Prostate gland (tissue), 2 donors: ENCODE data around the gene BPIFB1. TPM values are rescaled to one million over a fixed set of nuclear protein-coding genes. Genes with fewer than 3 reads are reported as not detected.

Experiments
- DNase-seq: peaks from one replicate; pipeline ENCODE4 v3.0.0-alpha.2; 2019; ENCODE audit warnings: low spot score
- H3K27ac ChIP-seq, 2 donors: fragments of 200-600 bp; sonication (generic); 2 replicates each; pipeline ENCODE4 v1.5.1; 2017 to 2019
- H3K27me3 ChIP-seq: fragments of 200-600 bp; sonication (generic); replicated peaks from 2 replicates; pipeline ENCODE4 v1.5.1; 2019; ENCODE audit not compliant: insufficient read depth
- H3K36me3 ChIP-seq, 2 donors: fragments of 200-600 bp; sonication (generic); 1 replicate in 1 of 2; 2 replicates in 1 of 2; pipeline versions ENCODE4 v1.5.1 to v1.8.1; 2017 to 2019
- H3K4me1 ChIP-seq: fragments of 200-600 bp; sonication (generic); replicated peaks from 2 replicates; pipeline ENCODE4 v1.5.1; 2019
- H3K4me3 ChIP-seq, 2 donors: fragments of 200-600 bp; sonication (generic); 2 replicates each; pipeline ENCODE4 v1.5.1; 2017 to 2019
- H3K9me3 ChIP-seq: fragments of 200-600 bp; sonication (generic); 2 replicates; pipeline ENCODE4 v1.5.1; 2017
- POLR2A ChIP-seq: fragments of 450-650 bp; IDR thresholded peaks from one replicate; pipeline ENCODE4 v1.6.1; 2016; ENCODE audit warnings: antibody characterized with exemption, mild to moderate bottlenecking
- POLR2AphosphoS5 ChIP-seq: sonication (generic); formaldehyde crosslinking; IDR thresholded peaks from one replicate; pipeline ENCODE4 v1.6.1; 2017; ENCODE audit warnings: antibody characterized with exemption
- WGBS: methylation state at CpG from one replicate; pipeline ENCODE4 v1.1.5; 2018; 5-methylcytosine and 5-hydroxymethylcytosine counted together
- intact Hi-C: fragments of 100-400 bp; cut with DNase I; formaldehyde crosslinking; loops from one replicate; pipeline ENCODE4 v1.14.2; 2022
- total RNA-seq, 2 donors: library from RNA; depleted of rRNA; stranded (reverse); fragments of >200 nt; gene quantifications; one replicate each; pipeline ENCODE4 v1.1.0, GENCODE V29; 2016
- TF ChIP-seq, protein P1 (sequence below), 4 experiments: fragments of 200-600 bp in 2 of 4; fragments of 450-650 bp in 2 of 4; sonication (generic) in 2 of 4; IDR thresholded peaks; 1 replicate in 3 of 4; 2 replicates in 1 of 4; pipeline ENCODE4 v1.5.1; 2016 to 2019; ENCODE audit warnings: antibody characterized with exemption in 4 of 4, mild to moderate bottlenecking in 2 of 4, moderate library complexity in 2 of 4

The BPIFB1 gene
- total RNA-seq, 2 donors from 2014 or later: 2.1 TPM; not detected in 1

DNA sequence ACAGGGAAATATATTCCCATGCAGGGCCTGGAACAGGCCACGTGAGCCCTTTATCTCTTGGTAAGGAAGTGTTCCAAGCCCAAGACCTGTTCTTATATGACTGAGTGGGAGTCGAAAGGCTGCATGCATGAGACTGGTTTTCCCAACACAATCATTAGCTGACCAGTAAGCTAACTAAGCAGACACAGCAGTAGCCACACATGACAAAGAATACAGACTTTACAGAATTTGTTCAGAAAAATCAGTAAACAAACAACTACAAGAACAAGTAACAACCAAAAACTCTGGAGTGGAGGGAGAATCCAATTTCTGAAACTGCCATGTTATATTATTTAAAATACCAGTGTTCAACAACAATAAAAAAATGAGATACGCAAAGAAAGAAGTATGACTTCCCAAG, 30.6 kb upstream of the BPIFB1 start:
- no peaks in the 10 kb centered on the region for H3K4me1 ChIP-seq
- H3K9me3 ChIP-seq: no peaks in the 10 kb centered on the region
- intact Hi-C loops: no loop called here
- H3K27ac ChIP-seq: no peak overlapping the region
- TF ChIP-seq POLR2AphosphoS5: no peak
- no peak for TF ChIP-seq POLR2A
- TF ChIP-seq, protein P1, sequence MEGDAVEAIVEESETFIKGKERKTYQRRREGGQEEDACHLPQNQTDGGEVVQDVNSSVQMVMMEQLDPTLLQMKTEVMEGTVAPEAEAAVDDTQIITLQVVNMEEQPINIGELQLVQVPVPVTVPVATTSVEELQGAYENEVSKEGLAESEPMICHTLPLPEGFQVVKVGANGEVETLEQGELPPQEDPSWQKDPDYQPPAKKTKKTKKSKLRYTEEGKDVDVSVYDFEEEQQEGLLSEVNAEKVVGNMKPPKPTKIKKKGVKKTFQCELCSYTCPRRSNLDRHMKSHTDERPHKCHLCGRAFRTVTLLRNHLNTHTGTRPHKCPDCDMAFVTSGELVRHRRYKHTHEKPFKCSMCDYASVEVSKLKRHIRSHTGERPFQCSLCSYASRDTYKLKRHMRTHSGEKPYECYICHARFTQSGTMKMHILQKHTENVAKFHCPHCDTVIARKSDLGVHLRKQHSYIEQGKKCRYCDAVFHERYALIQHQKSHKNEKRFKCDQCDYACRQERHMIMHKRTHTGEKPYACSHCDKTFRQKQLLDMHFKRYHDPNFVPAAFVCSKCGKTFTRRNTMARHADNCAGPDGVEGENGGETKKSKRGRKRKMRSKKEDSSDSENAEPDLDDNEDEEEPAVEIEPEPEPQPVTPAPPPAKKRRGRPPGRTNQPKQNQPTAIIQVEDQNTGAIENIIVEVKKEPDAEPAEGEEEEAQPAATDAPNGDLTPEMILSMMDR (IDR thresholded peaks at IDR 0.05): no peak
- no peak for DNase-seq
- no peak overlapping the region for H3K4me3 ChIP-seq
- 81% methylated on average over 3 of the region's 3 CpGs for WGBS
- H3K27me3 ChIP-seq: peaks cover 2% of the 10 kb centered on the region
- H3K36me3 ChIP-seq: no peaks in the 10 kb centered on the region

DNA sequence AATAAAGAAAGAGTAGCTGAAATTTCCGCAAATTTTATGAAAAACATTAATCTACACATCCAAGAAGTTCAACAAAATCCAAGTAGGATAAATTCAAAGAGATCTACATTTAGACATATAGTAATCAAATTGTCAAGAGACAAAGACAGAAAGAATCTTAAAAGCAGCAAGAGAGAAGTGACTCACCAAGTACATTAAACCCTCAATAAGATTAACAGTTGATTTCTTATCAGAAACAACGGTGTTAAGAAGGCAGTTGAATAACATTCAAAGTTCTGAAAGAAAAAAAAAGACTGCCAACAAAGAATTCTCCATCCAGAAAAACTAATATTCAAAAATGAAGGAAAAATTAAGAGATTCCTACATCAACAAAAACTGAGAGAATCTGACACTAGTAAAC, 28.0 kb upstream of the BPIFB1 start:
- no peaks in the 10 kb centered on the region for H3K36me3 ChIP-seq
- H3K4me1 ChIP-seq: no peaks in the 10 kb centered on the region
- H3K4me3 ChIP-seq: no peak overlapping the region
- no peaks in the 10 kb centered on the region for H3K9me3 ChIP-seq
- no peaks in the 10 kb centered on the region for H3K27me3 ChIP-seq
- no peak for DNase-seq
- intact Hi-C loops: no loop called here
- 67% methylated on average over 2 of the region's 2 CpGs for WGBS
- H3K27ac ChIP-seq: no peak overlapping the region
- no peak for TF ChIP-seq POLR2A
- TF ChIP-seq, protein P1 (IDR thresholded peaks at IDR 0.05): no peak
- TF ChIP-seq POLR2AphosphoS5: no peak

DNA sequence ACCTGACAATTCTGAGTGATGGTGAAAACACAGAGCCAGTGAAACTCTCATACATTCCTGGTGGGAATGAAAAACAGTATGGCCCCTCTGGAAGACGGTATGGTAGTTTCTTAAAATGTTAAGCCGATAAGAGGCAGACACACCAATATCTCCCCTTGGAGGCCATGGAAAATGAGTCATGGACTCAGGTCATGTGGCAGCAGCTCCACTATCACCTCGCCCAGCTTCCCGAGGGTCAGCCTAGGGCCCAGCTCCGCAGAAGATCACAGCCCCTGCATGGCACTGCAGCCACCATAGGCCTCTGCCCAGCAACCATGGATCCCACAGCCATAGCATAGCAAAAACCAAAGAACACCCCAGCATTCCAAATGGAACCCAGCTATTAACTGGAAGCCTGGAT, 25.8 kb upstream of the BPIFB1 start:
- intact Hi-C loops: no loop called here
- H3K27me3 ChIP-seq: no peaks in the 10 kb centered on the region
- H3K4me1 ChIP-seq: no peaks in the 10 kb centered on the region
- no peaks in the 10 kb centered on the region for H3K36me3 ChIP-seq
- whole genome bisulfite sequencing: 83% methylated on average over 5 of the region's 5 CpGs
- no peak for DNase-seq
- H3K27ac ChIP-seq: no peak overlapping the region
- no peak overlapping the region for H3K4me3 ChIP-seq
- no peaks in the 10 kb centered on the region for H3K9me3 ChIP-seq
- TF ChIP-seq, protein P1 (IDR thresholded peaks at IDR 0.05): no peak
- TF ChIP-seq POLR2AphosphoS5: no peak
- no peak for TF ChIP-seq POLR2A

DNA sequence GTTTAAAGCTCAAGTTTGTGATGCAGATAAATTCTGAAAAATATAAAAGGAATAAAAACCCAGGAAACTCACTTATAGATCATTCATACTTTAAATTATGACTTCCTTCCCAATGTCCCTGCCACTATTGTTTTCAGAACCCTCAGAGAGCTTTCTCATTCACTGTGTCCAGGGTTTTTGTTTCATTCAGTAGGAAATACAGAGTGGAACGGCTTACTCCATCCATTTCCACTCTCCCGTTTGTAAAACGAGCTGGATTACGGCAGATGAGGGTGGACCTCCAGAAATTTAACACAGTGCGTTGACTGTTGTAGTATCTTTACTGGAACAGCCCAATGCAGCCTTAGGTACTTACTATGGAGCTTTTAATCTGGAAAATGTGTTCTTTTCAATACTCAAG, 23.6 kb upstream of the BPIFB1 start:
- intact Hi-C loops: no loop called here
- WGBS: 55% methylated on average over 5 of the region's 5 CpGs
- H3K36me3 ChIP-seq: no peaks in the 10 kb centered on the region
- no peak for DNase-seq
- H3K4me1 ChIP-seq: no peaks in the 10 kb centered on the region
- H3K27me3 ChIP-seq: no peaks in the 10 kb centered on the region
- H3K27ac ChIP-seq: no peak overlapping the region
- no peaks in the 10 kb centered on the region for H3K9me3 ChIP-seq
- no peak overlapping the region for H3K4me3 ChIP-seq
- TF ChIP-seq POLR2AphosphoS5: no peak
- TF ChIP-seq, protein P1 (IDR thresholded peaks at IDR 0.05): no peak
- TF ChIP-seq POLR2A: no peak

DNA sequence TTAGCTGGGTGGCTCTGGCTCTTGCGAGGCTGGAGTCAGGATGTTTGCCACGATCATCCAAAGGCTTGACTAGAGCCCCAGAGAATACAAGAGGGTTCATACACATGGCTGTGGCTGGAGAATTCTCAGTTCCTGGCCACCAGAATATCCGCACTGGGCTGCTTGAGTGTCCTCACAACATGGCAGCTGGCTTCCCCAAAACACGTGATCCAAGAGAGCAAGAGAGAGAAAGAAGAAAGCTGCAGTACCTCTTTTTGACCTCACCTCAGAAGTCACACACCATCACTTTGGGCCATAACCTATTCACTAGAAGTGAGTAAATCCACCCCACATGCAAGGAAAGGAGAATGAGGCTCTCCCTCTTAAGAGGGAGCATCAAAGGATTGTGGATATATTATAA, 21.5 kb upstream of the BPIFB1 start:
- DNase-seq: no peak
- no peaks in the 10 kb centered on the region for H3K36me3 ChIP-seq
- H3K9me3 ChIP-seq: no peaks in the 10 kb centered on the region
- H3K27me3 ChIP-seq: no peaks in the 10 kb centered on the region
- H3K4me3 ChIP-seq: no peak overlapping the region
- no peak for TF ChIP-seq POLR2A
- no peak for TF ChIP-seq POLR2AphosphoS5
- TF ChIP-seq, protein P1 (IDR thresholded peaks at IDR 0.05): no peak
- no peak overlapping the region for H3K27ac ChIP-seq
- intact Hi-C loops: no loop called here
- whole genome bisulfite sequencing: 75% methylated on average over 4 of the region's 4 CpGs
- H3K4me1 ChIP-seq: no peaks in the 10 kb centered on the region
